Measurements from ENCODE around the gene ENC1. TPM values are rescaled to one million over a fixed set of nuclear protein-coding genes. Genes with fewer than 3 reads are reported as not detected.

Gene ENC1
- total RNA-seq, 1 experiment from 2014 or later: 7.9 TPM

- CTCF ChIA-PET: no interaction called here
- Histone ChIP-seq H3K27ac (ENCODE audit: low read depth, low read length, poor library complexity, severe bottlenecking) (no peak overlapping the region), H3K27me3 (replicated peaks; ENCODE audit: insufficient read depth, low read depth, low read length, poor library complexity) (no peaks in the 10 kb centered on the region), H3K4me3 (ENCODE audit: low read depth, low read length, poor library complexity, severe bottlenecking) (no peak overlapping the region), H3K4me1 (ENCODE audit: insufficient read depth, low read length, poor library complexity, severe bottlenecking) (peaks cover 7% of the 10 kb centered on the region), H3K9me3 (ENCODE audit: low read depth, low read length, poor library complexity, severe bottlenecking) (no peaks in the 10 kb centered on the region), H3K36me3 (ENCODE audit: insufficient read depth, low read length, poor library complexity, severe bottlenecking) (no peaks in the 10 kb centered on the region)
- intact Hi-C loops (cut with micrococcal nuclease; ENCODE audit: unreplicated experiment): no loop called here
- BruUV-seq (replicated peaks): no TSS peak
- DNase-seq (ENCODE audit: low spot score): no peak
- TF ChIP-seq EZH2 (IDR thresholded peaks at IDR 0.05; ENCODE audit: borderline replicate concordance, low read depth, low read length, poor library complexity, severe bottlenecking) (no peak), CTCF (conservative IDR thresholded peaks at IDR 0.05; ENCODE audit: low read depth, low read length) (no peak)
- POLR2A ChIA-PET (ENCODE audit: low non-redundant PET): no interaction called here
Observed at GRCh38 chr5:74580729-74581109, 59.8 kb downstream of the ENC1 start.

- POLR2A ChIA-PET (ENCODE audit: low non-redundant PET): interaction anchor here (0.6 kb wide), 1 partner anchor 50 kb away, joined by 3 read pairs; no protein-coding TSS in a partner anchor
- intact Hi-C loops (cut with micrococcal nuclease; ENCODE audit: unreplicated experiment): no loop called here
- Histone ChIP-seq H3K27ac (ENCODE audit: low read depth, low read length, poor library complexity, severe bottlenecking) (no peak overlapping the region), H3K4me1 (ENCODE audit: insufficient read depth, low read length, poor library complexity, severe bottlenecking) (peaks cover 10% of the 10 kb centered on the region), H3K9me3 (ENCODE audit: low read depth, low read length, poor library complexity, severe bottlenecking) (no peaks in the 10 kb centered on the region), H3K36me3 (ENCODE audit: insufficient read depth, low read length, poor library complexity, severe bottlenecking) (no peaks in the 10 kb centered on the region), H3K27me3 (replicated peaks; ENCODE audit: insufficient read depth, low read depth, low read length, poor library complexity) (no peaks in the 10 kb centered on the region), H3K4me3 (ENCODE audit: low read depth, low read length, poor library complexity, severe bottlenecking) (no peak overlapping the region)
- BruUV-seq (replicated peaks): no TSS peak
- DNase-seq (ENCODE audit: low spot score): no peak
- CTCF ChIA-PET: no interaction called here
- TF ChIP-seq CTCF (conservative IDR thresholded peaks at IDR 0.05; ENCODE audit: low read depth, low read length) (no peak), EZH2 (IDR thresholded peaks at IDR 0.05; ENCODE audit: borderline replicate concordance, low read depth, low read length, poor library complexity, severe bottlenecking) (no peak)
Observed at GRCh38 chr5:74579215-74579614, 61.3 kb downstream of the ENC1 start.

GRCh38 chr5:74578356-74579044, 62.0 kb downstream of the ENC1 start:
- no peaks in the 10 kb centered on the region for H3K9me3 ChIP-seq (ENCODE audit: low read depth, low read length, poor library complexity, severe bottlenecking)
- H3K36me3 ChIP-seq (ENCODE audit: insufficient read depth, low read length, poor library complexity, severe bottlenecking): no peaks in the 10 kb centered on the region
- H3K27me3 ChIP-seq (replicated peaks; ENCODE audit: insufficient read depth, low read depth, low read length, poor library complexity): no peaks in the 10 kb centered on the region
- ChIA-PET CTCF (no interaction called here), POLR2A (ENCODE audit: low non-redundant PET) (no interaction called here)
- no peak overlapping the region for H3K4me3 ChIP-seq (ENCODE audit: low read depth, low read length, poor library complexity, severe bottlenecking)
- H3K27ac ChIP-seq (ENCODE audit: low read depth, low read length, poor library complexity, severe bottlenecking): no peak overlapping the region
- TF ChIP-seq EZH2 (IDR thresholded peaks at IDR 0.05; ENCODE audit: borderline replicate concordance, low read depth, low read length, poor library complexity, severe bottlenecking) (no peak), CTCF (conservative IDR thresholded peaks at IDR 0.05; ENCODE audit: low read depth, low read length) (no peak)
- no peak for DNase-seq (ENCODE audit: low spot score)
- no TSS peak for BruUV-seq (replicated peaks)
- intact Hi-C loops (cut with micrococcal nuclease; ENCODE audit: unreplicated experiment): no loop called here
- peaks cover 10% of the 10 kb centered on the region for H3K4me1 ChIP-seq (ENCODE audit: insufficient read depth, low read length, poor library complexity, severe bottlenecking)

Other genes with a start within 250 kb of the ENC1 start
- gene HEXB, start 44.5 kb upstream of the ENC1 start, total RNA-seq (2021): 65.3 TPM in 2 replicates
- gene GFM2, start 126.4 kb upstream of the ENC1 start, total RNA-seq (2021): 36.0 and 36.3 TPM in 2 replicates
- gene NSA2, start 126.5 kb upstream of the ENC1 start, total RNA-seq (2021): 76.8 and 111 TPM in 2 replicates
- gene FAM169A, start 225.7 kb upstream of the ENC1 start, total RNA-seq (2021): 10.5 and 11.2 TPM in 2 replicates